Anterior cingulate cortex (tissue), 58 donors: ENCODE results near the gene TMEM200A.

ENCODE experiments used
- DNase-seq, 58 donors: peaks; one replicate each; lab custom pipeline; 2025; lab: John Stamatoyannopoulos, UW

Gene TMEM200A

GRCh38 chr6:130376936-130377335 lies 11.1 kb downstream of the TMEM200A start:
- DNase-seq, result no peak

GRCh38 chr6:130377371-130377770 lies 11.6 kb downstream of the TMEM200A start:
- no peak for DNase-seq

GRCh38 chr6:130377915-130378314 lies 12.1 kb downstream of the TMEM200A start:
- no peak for DNase-seq

GRCh38 chr6:130379223-130379622 lies 13.4 kb downstream of the TMEM200A start:
- DNase-seq, result no peak

GRCh38 chr6:130381012-130381411 lies 15.2 kb downstream of the TMEM200A start:
- no peak for DNase-seq

- no peak for DNase-seq
Measured at GRCh38 chr6:130381459-130382380, 15.9 kb downstream of the TMEM200A start.

GRCh38 chr6:130382872-130383490 lies 17.2 kb downstream of the TMEM200A start:
- no peak for DNase-seq

GRCh38 chr6:130385064-130385695 lies 19.4 kb downstream of the TMEM200A start:
- DNase-seq, result no peak

- DNase-seq, result no peak
Measured at GRCh38 chr6:130389142-130389541, 23.3 kb downstream of the TMEM200A start.

- DNase-seq, result no peak
Measured at GRCh38 chr6:130390890-130391289, 25.1 kb downstream of the TMEM200A start.

- no peak for DNase-seq
Measured at GRCh38 chr6:130393306-130393705, 27.5 kb downstream of the TMEM200A start.

GRCh38 chr6:130394246-130394645 lies 28.4 kb downstream of the TMEM200A start:
- DNase-seq, result peak in 51 of 58 donors; percentile 1 to 79 (median 35)

GRCh38 chr6:130395164-130395563 lies 29.3 kb downstream of the TMEM200A start:
- no peak for DNase-seq

- no peak for DNase-seq
Measured at GRCh38 chr6:130396722-130397121, 30.9 kb downstream of the TMEM200A start.

GRCh38 chr6:130405549-130405948 lies 39.7 kb downstream of the TMEM200A start:
- no peak for DNase-seq

GRCh38 chr6:130407032-130407431 lies 41.2 kb downstream of the TMEM200A start:
- DNase-seq, result no peak

GRCh38 chr6:130409418-130410100 lies 43.7 kb downstream of the TMEM200A start:
- no peak for DNase-seq

GRCh38 chr6:130411481-130411880 lies 45.7 kb downstream of the TMEM200A start:
- DNase-seq, result no peak

- no peak for DNase-seq
Measured at GRCh38 chr6:130412556-130413290, 46.9 kb downstream of the TMEM200A start.

GRCh38 chr6:130417951-130418350 lies 52.1 kb downstream of the TMEM200A start:
- no peak for DNase-seq
